NCI-H146 treated with DMSO at 0.1 percent for 48 hours (cell line): ENCODE measurements around the gene DNAJC12.
A peak's percentile ranks its signal among the peaks of the same experiment; 100 is the strongest.
"Not testable (repeated sequence)": the region's sequence is repeated elsewhere in the genome, so short reads cannot be mapped to it uniquely, and the experiment has no call there.

ENCODE experiments used
- DNase-seq: peaks from one replicate; lab custom pipeline; 2025; ENCODE audit not compliant: unreplicated experiment; lab: John Stamatoyannopoulos, UW

The DNAJC12 gene

DNA sequence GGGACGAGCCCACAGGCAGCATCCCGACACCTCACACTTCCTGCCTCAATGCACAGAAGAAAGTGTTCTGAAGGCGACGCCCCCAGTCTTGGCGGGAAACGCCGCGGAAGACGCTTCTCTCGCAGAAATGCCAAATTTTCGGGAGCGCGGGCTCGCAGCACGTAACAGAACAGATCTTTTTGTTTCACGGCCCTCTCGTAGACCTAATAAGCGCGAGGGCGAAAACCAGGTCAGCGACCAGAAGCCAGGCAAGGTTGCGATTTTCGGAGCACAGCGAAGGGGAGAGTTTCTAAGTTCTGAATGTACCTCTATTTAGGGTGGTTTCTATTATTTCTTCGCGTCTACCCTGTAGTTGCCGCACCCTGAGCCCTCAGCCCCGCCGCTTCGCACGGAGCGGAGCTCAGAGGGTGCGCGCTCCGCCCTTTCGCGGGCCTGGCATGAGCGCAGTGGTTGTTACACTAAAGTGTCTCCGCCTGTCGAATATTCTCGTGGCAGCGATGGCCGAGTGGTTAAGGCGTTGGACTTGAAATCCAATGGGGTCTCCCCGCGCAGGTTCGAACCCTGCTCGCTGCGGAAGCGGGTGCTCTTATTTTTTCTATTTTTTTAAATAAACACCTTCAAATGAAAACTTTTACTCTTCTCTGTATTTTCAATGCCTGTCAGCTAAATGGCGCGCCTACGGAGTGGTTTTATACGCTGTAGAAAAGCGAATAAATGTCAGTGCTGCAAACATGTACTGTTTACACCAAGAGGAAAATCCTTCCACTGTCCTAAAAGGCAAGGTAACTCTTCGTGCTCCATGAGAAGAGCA is 73.8 kb downstream of the DNAJC12 start:
- peak; percentile 74 for DNase-seq

DNA sequence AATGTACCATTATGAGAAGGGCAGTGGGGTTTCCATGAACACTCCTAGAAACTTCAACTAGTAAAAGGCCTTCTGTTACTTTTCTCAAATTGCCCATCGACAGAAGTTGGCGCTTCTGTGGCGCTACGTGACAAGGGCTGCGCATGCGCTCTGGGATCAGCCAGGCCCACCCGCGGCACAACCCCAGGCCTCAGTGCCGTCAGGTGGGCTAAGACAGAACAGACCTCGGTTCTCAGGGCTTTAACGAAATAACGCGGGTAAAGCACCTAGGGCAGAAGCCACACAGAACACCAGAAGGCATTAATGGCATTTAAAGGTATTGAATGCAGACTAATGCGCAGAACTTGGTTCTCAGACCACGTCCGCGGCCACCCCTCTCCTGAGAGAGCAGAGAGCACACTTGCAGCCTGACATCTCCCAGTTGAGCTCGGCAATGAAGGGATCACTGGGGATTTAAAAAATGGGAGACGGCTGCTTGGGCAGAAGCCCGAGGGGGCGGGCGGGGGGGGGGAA is 74.4 kb downstream of the DNAJC12 start:
- peak; percentile 63 for DNase-seq

DNA sequence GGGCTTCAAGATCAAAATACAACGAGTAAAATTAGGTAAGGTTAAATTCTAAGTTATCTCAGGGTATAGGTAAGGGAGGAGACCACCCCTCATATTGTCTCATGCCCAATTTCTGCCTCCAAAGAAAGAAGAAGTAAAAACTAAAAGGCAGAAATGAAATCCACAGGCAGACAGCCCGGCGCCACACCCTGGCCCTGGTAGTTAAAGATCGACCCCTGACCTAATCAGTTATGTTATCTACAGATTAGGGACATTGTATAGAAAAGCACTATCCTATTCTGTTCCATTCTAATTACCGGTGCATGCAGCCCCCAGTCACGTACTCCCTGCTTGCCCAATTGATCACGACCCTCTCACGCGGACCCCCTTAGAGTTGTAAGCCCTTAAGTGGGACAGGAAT is 75.4 kb downstream of the DNAJC12 start:
- not testable (repeated sequence) for DNase-seq

DNA sequence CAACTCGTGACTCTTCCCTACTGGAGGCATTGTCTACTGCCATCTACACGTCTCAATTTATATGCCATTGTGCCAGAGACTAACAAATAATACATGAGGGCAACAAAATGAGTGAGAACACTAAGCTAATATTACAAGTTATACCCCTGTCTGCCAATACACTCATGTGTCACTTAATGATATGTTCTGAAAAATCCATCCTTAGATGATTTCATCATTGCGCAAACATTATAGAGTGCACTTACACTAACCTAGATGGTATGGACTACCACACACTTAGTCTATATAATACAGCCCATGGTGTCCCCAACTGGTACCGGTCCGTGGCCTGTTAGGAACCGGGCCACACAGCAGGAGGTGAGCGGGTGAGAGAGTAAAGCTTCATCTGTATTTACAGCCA is 77.7 kb downstream of the DNAJC12 start:
- no peak for DNase-seq
